Colon (tissue), 2 donors: ENCODE results near the gene ASB3.

ENCODE experiments used
- FAIRE-seq: peaks from 2 replicates; lab custom pipeline; 2012; peaks lifted over from hg19 to GRCh38; lab: Jason Lieb, UNC
- donor health status: control.
- donor health status: control.

ASB3 gene

GRCh38 chr2:53641290-53641689, 145.5 kb downstream of the ASB3 start:
- FAIRE-seq = no peak

- FAIRE-seq = no peak
These were observed 146.3 kb downstream of the ASB3 start for GRCh38 chr2:53640466-53640865.

GRCh38 chr2:53636596-53636995, 150.2 kb downstream of the ASB3 start:
- no peak for FAIRE-seq

- no peak for FAIRE-seq
These were observed 150.6 kb downstream of the ASB3 start for GRCh38 chr2:53636109-53636508.

GRCh38 chr2:53635694-53636093, 151.1 kb downstream of the ASB3 start:
- FAIRE-seq = no peak

- no peak for FAIRE-seq
These were observed 153.3 kb downstream of the ASB3 start for GRCh38 chr2:53633441-53633840.

- no peak for FAIRE-seq
These were observed 154.0 kb downstream of the ASB3 start for GRCh38 chr2:53632714-53633113.

GRCh38 chr2:53632126-53632460, 154.7 kb downstream of the ASB3 start:
- no peak for FAIRE-seq

- FAIRE-seq = no peak
These were observed 155.2 kb downstream of the ASB3 start for GRCh38 chr2:53631313-53632125.

- no peak for FAIRE-seq
These were observed 156.6 kb downstream of the ASB3 start for GRCh38 chr2:53630026-53630606.

- FAIRE-seq = no peak
These were observed 157.3 kb downstream of the ASB3 start for GRCh38 chr2:53629501-53629900.

GRCh38 chr2:53629001-53629400, 157.8 kb downstream of the ASB3 start:
- no peak for FAIRE-seq

GRCh38 chr2:53622141-53622540, 164.6 kb downstream of the ASB3 start:
- no peak for FAIRE-seq

- no peak for FAIRE-seq
These were observed 165.8 kb downstream of the ASB3 start for GRCh38 chr2:53620981-53621380.
